ENCODE measurements around the gene TMEFF2. TPM values are rescaled to one million over a fixed set of nuclear protein-coding genes. Genes with fewer than 3 reads are reported as not detected.

TMEFF2 gene
- total and polyA plus RNA-seq, 2 of the 4 experiments (the other 2 are of a cell fraction) = 1.3 to 3.0 TPM

DNA sequence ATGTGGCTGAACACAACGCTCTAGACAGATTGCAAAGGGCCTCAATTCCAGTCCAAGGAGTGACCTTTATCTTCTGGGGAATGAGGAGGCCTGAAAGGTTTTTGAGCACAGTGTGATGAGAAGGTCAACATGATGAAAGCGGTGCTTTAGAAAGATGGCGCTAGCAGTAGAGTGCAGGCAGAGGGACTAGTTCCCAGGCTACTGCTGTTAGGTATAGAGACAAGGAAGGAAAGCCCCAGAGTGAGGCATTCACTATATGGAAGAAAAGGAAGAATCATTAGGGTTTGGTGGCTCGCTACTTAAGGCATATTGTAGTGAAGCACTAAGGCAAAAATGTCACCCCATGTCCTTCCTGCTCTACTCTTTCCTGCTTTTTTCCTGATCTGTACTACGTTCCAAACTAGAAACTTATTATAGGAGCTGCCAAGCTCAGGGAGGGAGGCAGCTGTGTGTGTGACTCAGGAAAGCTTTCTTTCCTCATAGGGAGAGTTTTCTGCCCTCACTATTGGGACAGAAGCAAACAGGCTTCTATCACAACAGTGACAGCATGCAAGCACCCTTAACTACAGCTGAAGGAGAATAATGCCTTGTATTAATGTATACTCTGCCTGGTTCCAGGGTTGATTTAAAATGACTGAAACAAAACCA, 187.0 kb downstream of the TMEFF2 start:
- Histone ChIP-seq H2AFZ (replicated peaks; ENCODE audit: low read length, poor library complexity) (peak overlapping the region; percentile 35), H3K4me1 (ENCODE audit: control insufficient read depth, insufficient read depth, low read length) (peaks cover 18% of the 10 kb centered on the region), H4K8ac (ENCODE audit: low read depth in 2 of 2, low read length in 2 of 2) (peak overlapping the region in 1 of 2 experiments; percentile 41; a peak in 3 of 4 replicates), H3K9ac (ENCODE audit: low read depth, low read length) (peak overlapping the region; percentile 26; the same call in 1 of the 2 replicates), H3K14ac (replicated peaks; ENCODE audit: low read depth, low read length) (peak overlapping the region; percentile 42), H2BK20ac (ENCODE audit: low read depth, low read length) (peak overlapping the region; percentile 86), H2BK5ac (ENCODE audit: low read depth, low read length, poor library complexity, severe bottlenecking) (no peak overlapping the region), H2BK120ac (ENCODE audit: low read depth, low read length) (peak overlapping the region; percentile 57), H4K5ac (ENCODE audit: low read depth, low read length) (peak overlapping the region; percentile 73), H3K4me3 (ENCODE audit: insufficient read depth, low read depth, low read length) (no peak overlapping the region), H3K56ac (ENCODE audit: extremely low read depth, insufficient read depth, low read length) (no peak overlapping the region), H3K9me3 (ENCODE audit: control insufficient read depth, insufficient read depth, low read length) (no peaks in the 10 kb centered on the region), H3K9me1 (ENCODE audit: insufficient read depth, low read length) (no peaks in the 10 kb centered on the region), H3K18ac (ENCODE audit: low read depth, low read length) (peak overlapping the region; percentile 63), H3K4ac (ENCODE audit: low read depth, low read length) (peak overlapping the region; percentile 62), H3K27me3 (ENCODE audit: control insufficient read depth, insufficient read depth, low read length) (no peaks in the 10 kb centered on the region), H4K91ac (ENCODE audit: insufficient read depth, low read depth, low read length) (peak overlapping the region; percentile 40), H3K79me1 (ENCODE audit: low read depth in 1 of 2, low read length in 2 of 2) (no peaks in the 10 kb centered on the region), H3K4me2 (ENCODE audit: low read depth, low read length) (no peak overlapping the region), H2BK15ac (ENCODE audit: low read depth, low read length) (peak overlapping the region; percentile 71), H2AK9ac (replicated peaks; ENCODE audit: low read depth, low read length, poor library complexity) (peak overlapping the region; percentile 7), H4K20me1 (ENCODE audit: insufficient read depth, low read length) (no peaks in the 10 kb centered on the region), H3K36me3 (ENCODE audit: control insufficient read depth, insufficient read depth, low read length) (no peaks in the 10 kb centered on the region), H2AK5ac (ENCODE audit: low read depth, low read length) (peak overlapping the region; percentile 54), H3K23ac (ENCODE audit: low read depth, low read length) (peak overlapping the region; percentile 60), H3K27ac (ENCODE audit: insufficient read depth, low read length) (peak overlapping the region; percentile 15; the same call in 1 of the 2 replicates)
- peak; percentile 65 for DNase-seq
- in situ Hi-C loops (cut with MboI; ENCODE audit: low sequenced_read_pairs) (no loop called here), intact Hi-C loops (cut with micrococcal nuclease) (no loop called here), dilution Hi-C loops (cut with HindIII; ENCODE audit: low sequenced_read_pairs, unreplicated experiment) (no loop called here)
- BruUV-seq (replicated peaks) = no TSS peak
- TF ChIP-seq CTCF (conservative IDR thresholded peaks at IDR 0.05; ENCODE audit: low read depth, low read length) = no peak
- TF ChIP-seq NFE2L2 (IDR thresholded peaks at IDR 0.05; ENCODE audit: low read depth, low read length) = no peak
- ATAC-seq (ENCODE audit: low read depth) = peak; percentile 62
- ChIA-PET CTCF (interaction anchor here (1.6 kb wide), 1 partner anchor 155 kb away, joined by 4 read pairs; no protein-coding TSS in a partner anchor), POLR2A (ENCODE audit: unreplicated experiment) (no interaction called here)
- 100% methylated on average over 1 of the region's 5 CpGs; no CpG with 5 or more reads in 1 of the 2 experiments for WGBS, 2 experiments (ENCODE audit: extremely low coverage in 2 of 2, insufficient read length in 1 of 2)

Measured in IMR-90 (cell line).